T-helper 2 cell treated with Interferon-gamma antibody and Interleukin-4, amounts not matched to agents 100 ng/mL and 5 ng/mL, for 36 hours (primary cell): ENCODE measurements around the gene KNCN. TPM values are rescaled to one million over a fixed set of nuclear protein-coding genes. Genes with fewer than 3 reads are reported as not detected.

Experiments used
- intact Hi-C: fragments of 100-400 bp; cut with micrococcal nuclease; formaldehyde crosslinking; loops from one replicate; pipeline ENCODE4 v1.15.1; 2023
- total RNA-seq: library from RNA; stranded (reverse); gene quantifications from 2 replicates; pipeline ENCODE4 v1.2.3, GENCODE V29; 2022

The KNCN gene
- total RNA-seq, 1 donor from 2014 or later, result not detected

DNA sequence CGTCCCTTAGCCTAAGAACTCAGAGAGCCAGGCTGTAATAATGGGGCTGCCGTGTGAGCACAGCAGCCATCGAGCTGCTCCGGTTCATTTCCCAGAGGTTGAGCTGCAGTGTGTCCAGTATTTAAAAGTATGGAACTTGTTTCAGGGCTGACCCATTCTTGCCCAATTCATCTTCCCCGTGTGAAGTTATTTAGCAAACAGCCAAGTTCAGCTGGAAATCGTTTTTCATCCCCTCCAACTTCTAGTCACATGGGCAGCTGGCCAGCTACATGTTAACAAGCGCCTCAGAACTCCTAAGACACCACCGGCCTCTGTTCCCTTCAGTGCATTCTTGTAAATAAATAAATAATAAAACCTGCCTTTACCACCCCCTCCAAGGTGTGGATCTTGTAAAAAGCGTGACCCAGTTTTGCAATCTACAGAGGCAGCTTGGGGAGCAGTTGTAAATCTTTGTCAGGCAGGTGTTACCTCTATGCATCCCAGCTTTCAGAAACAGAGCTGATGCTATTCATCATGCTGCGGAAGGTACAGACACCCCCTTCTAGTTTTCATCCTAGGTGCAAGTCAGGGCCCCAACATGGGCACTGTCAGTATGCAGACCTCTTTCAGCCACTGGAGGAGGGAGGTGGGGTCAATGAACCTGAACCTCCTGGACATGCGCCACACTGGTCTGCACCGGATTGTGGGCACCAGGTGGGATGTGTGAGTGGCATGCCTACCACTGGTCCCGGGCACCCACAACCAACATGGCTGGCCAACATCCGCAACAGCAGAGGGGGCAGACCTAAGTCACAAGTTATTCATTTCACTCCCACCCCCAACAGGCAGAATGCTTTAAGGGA lies 18.7 kb upstream of the KNCN start:
- intact Hi-C loops, result no loop called here

DNA sequence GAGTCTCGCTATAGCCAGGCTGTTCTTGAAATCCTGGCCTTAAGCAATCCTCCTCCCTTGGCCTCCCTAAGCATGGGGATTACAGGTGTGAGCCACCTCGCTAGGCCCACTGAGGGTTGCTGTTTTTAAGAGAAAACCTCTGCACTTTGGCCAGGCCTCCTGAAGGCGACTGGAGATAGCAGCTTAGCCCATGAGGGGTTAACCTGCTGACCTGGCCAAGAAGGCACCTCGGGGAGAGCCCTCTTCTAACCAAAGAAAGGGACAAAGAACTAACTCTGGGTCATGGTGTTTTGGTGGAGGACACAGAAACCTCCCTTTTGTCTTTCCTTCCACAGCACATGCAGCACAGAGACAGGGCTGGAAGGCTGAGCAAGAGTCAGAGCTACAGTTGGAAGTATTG lies 17.7 kb upstream of the KNCN start:
- intact Hi-C loops, result no loop called here

DNA sequence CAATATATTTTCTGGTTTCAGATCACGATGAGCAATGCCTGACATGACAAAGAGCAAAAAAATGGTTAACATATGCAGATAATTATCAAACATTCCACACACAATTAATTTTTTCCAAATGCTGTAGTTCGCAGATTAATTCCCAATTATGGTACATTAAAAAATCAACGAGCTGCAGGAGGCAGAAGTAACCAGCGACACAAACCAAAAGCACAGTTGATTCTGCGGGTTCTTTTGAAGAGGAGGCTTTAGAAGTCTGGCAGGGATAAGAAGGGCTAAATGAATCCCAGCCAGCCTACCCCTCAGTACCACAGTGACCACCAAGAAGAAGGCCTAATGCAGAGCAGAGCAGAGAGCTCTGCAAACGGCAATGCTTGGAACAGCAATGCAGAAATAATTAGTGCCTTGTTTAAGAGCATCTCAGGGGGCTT lies 17.0 kb upstream of the KNCN start:
- intact Hi-C loops, result no loop called here

DNA sequence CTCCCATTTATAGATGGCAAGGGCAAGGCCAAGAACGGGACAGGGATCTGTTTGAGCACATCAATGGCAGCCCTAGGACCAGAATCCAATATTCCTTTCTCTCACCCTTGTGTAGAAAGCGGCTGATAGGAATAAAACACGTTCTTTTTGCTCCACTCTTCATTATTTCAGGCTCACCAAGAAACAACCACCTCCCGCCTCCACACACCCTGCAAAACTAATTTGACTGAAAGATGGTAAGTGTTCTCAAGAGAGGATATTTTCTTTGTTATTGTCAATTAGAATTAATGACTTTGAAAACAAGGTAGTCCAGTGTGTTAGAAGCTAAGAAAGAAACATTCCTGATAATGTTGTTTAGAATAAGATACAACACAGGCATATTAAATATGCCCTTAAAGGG lies 11.9 kb upstream of the KNCN start:
- intact Hi-C loops, result no loop called here

DNA sequence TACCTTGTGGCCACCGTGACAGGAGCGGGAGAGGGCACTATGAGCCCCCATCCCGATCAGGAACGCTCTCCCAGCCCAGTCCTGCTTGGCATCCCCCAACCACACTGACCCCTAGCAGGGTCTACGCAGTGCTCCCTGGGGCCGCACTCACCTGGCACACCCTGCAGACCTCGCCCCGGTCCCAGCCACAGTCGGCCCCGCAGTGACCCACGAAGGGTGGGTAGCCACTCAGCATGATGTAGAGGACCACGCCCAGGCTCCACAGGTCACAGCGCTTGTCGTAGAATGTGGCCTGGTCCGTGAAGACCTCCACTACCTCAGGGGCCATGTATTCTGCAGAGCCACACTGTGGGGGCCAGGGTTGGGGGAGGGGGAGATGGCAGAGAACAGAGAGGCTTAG lies 11.1 kb upstream of the KNCN start:
- intact Hi-C loops, result no loop called here

DNA sequence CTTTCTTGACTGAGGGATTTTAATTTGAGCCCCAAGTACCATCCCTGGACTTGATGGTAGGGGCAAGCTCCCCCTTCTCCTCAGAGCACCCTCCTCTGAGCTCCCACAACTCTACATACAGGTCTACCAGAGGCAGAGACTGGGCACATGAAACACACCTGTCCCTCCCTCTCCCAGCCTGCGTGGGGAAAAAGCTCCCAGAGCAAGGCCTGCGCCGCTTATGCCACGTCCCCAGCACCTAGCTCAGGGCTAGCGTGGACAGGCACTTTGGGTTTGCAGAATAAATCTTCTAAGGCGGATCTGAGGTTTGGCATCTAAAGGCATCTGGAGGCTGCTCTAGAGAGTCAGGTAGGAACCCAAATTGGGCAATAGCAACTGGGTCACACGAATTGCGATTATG lies 7.5 kb upstream of the KNCN start:
- intact Hi-C loops, result no loop called here

DNA sequence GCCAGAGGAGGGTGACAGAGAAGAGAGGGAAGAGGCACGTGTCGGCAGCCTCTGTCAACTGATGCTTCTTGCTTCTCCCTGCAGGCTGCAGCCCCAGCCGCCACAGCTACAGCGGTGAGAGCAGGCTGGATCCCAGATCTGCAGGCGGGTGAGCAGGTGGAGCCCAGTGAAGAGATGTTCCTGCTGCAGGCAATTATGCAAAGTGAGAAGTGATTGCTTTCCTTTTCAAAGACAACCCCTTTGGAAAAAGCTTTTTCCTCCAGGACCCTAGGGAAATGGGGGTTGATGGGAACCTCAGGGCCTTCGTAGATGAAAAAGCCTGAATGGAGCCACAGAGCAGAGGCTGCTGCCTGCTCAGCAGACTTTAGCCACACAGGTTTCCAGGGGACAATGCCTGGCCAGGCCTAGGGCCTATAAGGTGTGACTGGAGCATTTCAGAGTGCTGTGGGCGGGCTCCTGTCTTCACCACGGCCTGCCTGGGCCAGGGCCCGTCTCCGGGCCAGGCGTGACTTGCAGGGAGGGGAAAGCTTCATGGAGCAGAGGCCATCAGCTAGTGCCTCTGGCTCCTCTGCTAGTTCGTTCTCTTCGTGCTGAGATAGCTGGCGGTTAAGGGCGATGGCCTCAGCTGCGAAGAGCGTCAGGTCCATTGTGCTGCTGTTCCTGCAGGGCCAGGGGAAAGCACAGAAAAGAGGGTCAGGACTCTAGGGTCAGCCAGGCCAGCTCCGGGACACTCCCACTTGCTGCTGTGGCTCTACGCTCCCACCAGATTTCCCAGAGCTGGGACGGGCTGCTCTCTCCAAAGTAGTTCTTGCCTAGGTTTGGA lies 6.9 kb upstream of the KNCN start:
- intact Hi-C loops, result no loop called here

DNA sequence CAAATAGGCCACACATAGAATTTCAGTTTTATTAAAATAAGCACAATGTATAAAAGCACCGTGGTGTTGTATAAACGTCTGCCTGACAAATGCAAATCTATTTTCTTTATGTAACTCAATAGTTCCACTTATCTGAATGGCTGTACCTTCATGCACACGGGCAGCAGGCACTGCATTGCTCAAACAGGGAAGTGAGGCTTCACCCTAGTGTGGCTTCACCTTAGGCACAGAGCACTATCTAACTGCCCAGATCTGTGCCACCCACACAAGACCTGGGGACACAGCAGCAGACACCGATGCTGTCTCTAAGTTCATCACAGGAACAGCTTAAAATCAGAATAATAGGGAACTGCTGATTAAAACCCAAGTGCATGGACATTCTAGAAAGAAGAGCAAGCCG lies 6.0 kb upstream of the KNCN start:
- intact Hi-C loops, result no loop called here

DNA sequence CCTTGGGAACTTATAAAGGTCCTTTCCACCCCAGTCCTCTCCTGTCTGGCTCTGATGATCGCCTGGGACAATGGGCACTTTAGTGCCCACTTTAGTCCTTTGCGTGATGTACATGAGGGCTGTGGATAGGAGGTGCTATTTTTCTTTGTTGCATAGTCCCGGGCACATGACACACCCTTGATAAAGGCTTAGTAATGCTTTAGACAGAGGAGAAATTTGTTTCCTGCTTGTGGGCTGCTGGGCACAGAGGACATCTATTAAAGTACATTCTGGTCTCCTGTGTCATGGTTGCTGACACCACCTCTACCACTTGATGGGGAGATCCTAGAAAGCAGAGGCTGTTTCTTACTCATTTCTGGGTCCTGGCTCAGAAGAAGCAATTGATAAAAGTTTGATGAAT lies 5.4 kb upstream of the KNCN start:
- intact Hi-C loops, result no loop called here

DNA sequence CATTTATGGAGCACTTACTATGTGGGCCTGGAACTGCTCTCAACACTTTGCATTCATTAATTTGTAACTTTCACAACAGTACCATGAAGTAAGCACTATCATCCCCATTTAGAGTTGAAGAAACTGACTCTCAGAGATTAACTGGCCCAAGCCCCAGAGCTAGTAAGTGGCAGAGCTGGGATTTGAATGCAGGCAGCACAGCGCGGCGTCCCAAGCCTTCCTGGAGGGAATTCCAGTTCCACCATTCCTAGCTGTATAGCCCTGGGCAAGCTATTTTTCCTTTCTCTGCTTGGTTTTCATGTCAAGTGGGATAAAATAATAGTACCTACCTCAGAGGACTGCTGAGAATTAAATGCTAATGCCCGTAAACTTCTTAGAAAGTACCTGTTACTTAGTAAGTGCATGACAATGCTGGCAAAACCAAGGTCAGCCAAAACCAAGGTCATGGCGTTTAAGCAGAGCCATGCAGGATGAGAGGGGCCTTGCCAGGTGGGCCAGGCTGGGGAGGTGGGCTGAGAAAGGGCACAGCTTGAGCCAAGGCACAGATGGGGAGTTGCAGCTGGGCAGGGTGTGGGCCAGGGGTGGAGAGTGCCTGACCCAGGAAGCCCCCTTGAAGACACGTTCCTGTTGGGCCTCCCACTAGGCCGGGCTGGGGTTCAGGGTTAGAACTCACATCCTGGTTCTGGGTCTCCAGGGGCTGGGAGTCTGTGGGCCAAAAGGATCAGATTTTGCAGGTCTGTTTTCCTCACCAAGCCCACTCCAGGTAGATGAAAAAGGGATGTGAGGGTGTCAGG lies 4.6 kb upstream of the KNCN start:
- intact Hi-C loops, result no loop called here

DNA sequence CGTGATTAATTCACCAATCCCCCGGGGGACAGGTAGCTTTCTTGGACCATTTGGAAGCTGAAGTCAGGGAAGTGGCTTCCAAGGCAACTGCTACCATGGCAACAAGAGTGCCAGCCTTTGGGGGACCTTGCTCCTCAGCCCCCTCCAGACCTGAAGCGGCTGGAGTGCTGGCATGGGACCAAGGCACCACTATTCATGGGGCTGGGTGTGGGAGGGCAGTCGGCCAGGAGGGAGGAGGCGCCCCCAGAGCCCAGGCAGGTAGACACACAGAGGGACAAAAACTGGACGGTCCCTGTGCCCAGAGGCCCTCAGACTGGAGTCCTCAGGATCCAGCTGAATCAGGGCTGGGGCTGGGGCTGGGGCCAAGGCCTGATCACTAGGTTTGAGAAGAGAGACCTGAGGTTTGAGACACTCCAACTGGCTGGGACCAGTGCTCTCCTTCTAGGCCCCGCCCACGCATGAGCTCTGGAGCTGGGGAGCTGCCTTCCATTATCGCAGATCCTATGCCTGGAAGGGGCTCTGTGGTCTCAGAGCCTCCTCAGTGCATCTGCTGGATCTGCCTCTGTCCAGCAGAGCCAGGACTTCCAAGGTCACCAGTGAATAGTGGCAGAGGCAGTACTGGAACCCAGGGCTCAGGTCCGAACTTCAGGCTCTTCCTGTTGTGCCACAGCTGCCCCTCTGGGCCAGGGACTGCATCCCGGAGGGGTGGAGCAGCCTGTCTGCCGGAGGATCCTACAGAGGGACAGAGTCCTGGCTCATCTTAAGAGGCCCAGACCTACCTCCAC lies 3.3 kb upstream of the KNCN start:
- intact Hi-C loops, result no loop called here

DNA sequence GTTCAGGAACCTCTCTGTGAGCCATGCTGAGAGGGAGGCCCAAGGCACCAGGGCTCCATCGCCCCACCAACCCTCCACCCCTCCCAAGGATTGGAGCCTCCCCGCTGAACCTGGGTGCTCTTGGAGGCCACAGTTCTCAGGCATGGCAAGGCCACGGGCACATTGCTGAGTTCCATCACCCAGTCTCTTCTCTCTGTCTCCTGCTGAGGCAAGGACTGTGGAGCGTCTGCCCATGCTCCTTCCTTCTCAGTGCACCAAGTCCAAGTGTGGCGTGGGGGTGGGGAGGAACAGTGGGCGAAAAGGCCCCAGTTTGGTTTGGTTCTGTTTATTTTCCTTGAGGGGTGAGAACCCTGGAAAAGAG lies 2.8 kb upstream of the KNCN start:
- intact Hi-C loops, result no loop called here

DNA sequence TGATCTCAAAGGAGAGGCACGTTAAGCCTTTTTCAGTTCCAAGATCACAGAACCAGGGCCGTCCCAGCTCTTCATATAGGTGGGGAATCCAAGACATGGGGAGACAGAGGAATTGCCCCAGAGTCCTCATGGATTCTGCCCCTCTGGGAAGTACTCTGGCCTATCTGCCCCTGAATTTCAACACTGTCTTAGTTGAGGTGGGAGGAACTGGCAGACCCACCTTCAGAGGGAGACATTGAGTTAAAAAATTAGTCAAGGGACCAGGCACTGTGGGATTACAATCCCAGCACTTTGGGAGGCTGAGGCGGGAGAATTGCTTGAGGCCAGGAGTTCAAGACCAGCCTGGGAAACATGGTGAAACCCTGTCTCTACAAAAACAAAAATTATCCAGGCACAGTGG lies 2.1 kb upstream of the KNCN start:
- intact Hi-C loops, result no loop called here

DNA sequence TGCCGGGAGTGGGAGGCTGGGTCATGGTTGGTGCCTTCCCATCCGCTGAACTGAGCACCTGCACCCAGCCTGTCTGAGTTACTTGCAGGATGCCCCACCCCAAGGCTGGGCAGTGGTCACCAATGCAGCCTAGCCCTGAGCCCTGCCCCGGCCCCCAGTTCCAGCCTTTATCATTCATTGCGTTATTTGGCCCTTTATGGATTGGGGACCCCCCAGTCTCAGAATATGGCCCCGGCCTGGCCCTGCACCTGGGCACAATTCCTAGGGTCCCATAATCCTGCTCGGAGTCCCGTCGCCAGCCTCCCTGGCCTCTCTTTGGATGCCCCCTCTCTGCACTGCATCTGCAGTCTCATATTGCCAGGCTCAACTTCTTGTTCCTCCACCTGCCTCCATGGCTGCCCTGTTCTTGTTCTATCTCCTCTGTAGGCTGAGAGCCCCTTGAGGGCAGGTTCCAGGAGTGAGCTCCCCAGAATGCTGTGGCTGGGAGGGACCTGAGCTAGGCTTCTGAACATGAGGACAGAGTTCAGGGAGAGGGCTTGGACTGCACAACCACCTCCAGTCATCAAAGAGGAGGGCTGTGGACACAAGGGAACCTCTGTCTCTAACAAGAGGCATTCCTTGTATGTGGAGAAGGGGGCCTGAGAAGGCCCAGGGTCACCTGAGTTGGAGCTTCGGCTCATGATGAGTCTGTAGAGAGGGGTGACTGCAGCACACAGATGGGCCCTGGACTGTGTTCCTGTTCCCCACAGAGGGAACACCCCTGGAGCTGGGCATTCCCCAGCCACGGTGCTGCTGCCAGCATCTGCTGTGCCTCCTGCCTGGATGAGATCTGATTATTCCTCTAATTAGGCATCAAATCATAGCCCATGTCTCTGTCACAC lies 1.1 kb upstream of the KNCN start:
- intact Hi-C loops, result no loop called here

DNA sequence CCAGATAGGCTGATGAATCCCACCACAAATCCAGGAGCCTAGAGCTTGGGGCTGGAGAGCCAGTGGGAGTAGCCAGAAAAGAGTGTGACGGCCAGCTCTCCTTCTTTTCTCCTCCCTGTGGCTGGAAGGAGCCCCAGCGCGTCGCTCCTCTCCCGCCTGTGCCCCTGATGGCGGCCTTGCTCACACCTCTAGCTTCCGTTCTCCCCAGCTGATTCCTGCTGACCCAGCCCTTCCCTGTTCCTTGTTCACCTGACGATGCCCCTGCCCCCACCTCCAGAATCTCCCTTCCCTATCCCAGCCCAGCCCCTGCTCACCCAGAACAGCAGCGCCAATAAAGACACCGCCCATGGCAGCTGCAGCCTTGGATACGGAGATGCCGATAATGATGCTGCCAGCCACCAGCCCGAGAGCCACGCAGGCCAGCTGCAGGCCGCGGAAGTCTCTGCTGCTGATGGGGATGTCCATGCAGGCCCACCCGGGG lies 656 bp downstream of the KNCN start:
- intact Hi-C loops, result no loop called here

DNA sequence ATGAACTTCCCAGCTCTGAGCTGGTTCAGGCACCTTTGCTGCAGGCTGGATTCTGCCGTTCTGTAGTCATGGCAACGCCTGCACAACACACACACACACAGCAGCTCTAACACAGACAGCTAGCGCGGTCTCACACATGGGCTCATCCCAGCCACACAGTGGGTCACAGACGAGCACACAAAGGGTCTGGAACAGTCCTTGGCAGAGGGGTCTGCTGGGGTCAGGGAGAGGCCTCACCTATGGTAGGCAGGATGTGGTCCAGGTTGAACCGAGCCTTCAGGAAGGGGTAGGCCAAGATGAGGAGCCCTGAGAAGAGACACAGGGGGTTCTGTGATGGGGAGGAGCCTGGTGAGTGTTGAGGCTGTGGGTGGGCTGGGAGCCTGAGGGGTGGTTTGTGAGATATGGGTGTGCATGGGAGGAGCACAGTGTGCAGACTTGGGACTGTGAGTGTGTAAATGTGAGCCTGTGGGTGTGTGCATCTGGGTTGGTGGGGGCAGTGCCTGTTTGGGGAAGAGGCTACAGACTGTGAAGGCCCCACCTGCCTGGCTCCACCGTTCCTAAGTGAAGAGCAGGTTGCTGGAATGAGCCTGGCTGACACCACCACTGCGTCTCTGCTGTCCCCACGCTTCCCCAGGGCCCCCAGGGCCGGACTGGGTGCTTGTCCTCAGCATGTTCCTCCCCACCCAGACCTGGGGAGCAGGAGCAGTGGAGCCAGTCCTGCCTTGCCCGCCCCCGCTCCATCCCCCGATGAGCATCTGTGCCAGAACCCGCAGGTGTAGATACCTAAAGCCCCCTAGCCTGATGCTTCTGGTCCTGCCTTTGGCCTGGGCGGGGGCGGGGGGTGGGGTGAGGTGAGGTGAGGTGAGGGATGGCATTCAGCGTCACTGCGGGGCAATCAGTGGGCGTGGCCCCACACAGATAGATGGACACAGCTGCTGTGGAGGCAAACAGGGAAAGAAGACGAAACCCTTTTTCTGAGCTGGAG lies 1.5 kb downstream of the KNCN start:
- intact Hi-C loops, result no loop called here

DNA sequence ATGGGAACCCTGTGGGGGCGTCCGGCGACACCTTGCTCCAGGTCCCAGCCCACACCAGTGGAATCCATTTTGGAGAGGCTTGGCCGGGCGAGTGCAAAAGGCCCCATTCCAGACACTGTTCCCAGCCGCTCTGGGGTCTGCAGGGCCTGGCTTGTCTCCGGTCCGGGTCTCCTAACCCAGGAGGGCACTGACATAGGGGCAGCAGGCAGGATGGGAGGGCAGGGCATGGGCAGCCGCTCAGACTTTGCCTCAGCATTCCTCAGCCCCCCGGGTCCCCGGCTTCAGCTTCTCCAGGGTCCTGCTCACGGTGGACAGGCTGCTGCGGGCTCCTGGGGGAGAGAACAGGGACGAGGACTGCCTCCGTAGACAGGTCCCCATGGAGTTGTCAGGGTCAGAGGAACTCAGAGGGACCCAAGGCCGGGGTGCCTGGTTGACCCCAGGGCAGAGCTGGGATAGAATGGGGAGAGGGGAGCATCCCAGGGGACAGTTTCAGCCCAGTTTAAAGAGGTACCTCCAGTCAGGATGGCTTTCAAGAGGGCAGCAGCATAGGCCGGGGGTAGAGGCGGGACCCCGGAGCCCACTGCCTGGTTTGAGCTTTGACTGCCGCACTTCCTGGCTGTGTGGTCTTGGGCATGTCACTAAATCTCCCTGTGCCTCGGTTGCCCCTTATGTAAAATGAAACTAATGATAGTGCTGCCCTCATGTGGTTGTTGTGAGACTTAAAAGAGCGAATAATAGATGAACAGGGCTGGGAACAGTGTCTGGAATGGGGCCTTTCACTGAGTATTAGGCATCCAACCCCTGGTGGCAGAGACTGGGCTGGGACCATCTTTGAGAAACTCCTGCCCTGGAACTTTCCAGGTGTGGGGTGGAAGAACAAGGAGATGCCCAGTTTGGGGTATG lies 3.7 kb downstream of the KNCN start:
- intact Hi-C loops, result no loop called here

DNA sequence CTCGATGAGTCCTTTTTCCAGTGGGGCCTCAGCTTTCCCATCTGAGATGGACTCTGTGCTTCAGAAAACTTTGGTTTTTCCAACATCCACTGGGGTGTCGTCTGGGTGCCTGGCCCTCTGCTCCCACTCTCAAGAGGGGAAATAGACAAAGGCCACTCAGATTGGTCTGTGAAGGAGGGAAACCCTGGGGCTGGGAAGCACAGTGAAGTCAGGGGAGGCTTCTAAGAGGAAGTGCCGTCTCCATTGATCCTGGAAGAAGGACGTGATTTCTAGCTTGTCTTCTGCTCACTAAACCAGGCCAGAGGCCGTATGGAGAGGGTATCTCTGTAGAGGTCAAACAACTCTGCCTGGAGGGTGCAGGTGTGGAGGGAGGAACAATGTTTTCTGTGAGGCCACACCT lies 5.2 kb downstream of the KNCN start:
- intact Hi-C loops, result no loop called here
